ENCODE results near the gene PLXNC1.

DNA sequence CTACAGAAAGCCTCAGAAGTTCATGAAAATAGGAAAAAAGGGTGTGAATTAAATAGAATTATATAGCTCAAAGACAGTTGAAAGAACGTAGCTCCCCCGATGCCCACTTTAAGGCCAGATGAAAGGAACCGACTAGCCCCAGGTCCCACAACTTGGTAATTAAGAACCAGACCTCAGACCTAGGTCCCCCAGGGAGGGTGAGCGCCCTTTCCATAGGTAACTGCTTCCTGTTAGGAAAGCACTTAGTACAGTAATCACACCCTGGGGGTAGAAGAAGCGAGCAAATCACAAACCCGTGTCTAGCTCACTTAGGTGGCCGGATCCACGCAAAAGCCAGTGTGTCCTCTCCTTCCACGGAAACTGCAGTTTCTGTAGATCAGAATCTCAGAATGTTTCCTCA lies 77.1 kb downstream of the PLXNC1 start:
- TF ChIP-seq, protein P1, sequence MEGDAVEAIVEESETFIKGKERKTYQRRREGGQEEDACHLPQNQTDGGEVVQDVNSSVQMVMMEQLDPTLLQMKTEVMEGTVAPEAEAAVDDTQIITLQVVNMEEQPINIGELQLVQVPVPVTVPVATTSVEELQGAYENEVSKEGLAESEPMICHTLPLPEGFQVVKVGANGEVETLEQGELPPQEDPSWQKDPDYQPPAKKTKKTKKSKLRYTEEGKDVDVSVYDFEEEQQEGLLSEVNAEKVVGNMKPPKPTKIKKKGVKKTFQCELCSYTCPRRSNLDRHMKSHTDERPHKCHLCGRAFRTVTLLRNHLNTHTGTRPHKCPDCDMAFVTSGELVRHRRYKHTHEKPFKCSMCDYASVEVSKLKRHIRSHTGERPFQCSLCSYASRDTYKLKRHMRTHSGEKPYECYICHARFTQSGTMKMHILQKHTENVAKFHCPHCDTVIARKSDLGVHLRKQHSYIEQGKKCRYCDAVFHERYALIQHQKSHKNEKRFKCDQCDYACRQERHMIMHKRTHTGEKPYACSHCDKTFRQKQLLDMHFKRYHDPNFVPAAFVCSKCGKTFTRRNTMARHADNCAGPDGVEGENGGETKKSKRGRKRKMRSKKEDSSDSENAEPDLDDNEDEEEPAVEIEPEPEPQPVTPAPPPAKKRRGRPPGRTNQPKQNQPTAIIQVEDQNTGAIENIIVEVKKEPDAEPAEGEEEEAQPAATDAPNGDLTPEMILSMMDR (conservative IDR thresholded peaks at IDR 0.05; ENCODE audit: low read depth, low read length): no peak
- TF ChIP-seq EZH2 (IDR thresholded peaks at IDR 0.05; ENCODE audit: borderline replicate concordance, low read depth, low read length, poor library complexity, severe bottlenecking): no peak
